GM12878 (cell line): ENCODE measurements around the gene ZNF791. TPM values are rescaled to one million over a fixed set of nuclear protein-coding genes. Genes with fewer than 3 reads are reported as not detected.
A peak's percentile ranks its signal among the peaks of the same experiment; 100 is the strongest.
"Not testable (repeated sequence)": the region's sequence is repeated elsewhere in the genome, so short reads cannot be mapped to it uniquely, and the experiment has no call there.

ENCODE experiments used
- ATAC-seq: fragments of 200-7000 bp; cut with Tn5 transposase; 3 replicates; pipeline ENCODE4 v1.9.1; 2020; ENCODE audit warnings: mild to moderate bottlenecking, moderate library complexity
- BruUV-seq: library from RNA; stranded (reverse); fragments of 400-500 nt; replicated peaks from 2 replicates; lab custom pipeline; 2021; lab: Mats Ljungman, UMichigan
- CTCF ChIA-PET: fragments of 300-600 bp; sonication (Branson Sonifier 250); formaldehyde crosslinking; extraction: SDS; loops from one replicate; lab custom pipeline; 2021; ENCODE audit warnings: inconsistent platforms; lab: Yijun Ruan, JAX
- POLR2A ChIA-PET: fragments of 350-600 bp; formaldehyde crosslinking; extraction: SDS; loops from one replicate; lab custom pipeline; 2021; ENCODE audit warnings: inconsistent platforms; lab: Charles Lee
- RAD21 ChIA-PET: fragments of 300-600 bp; sonication (Branson Sonifier 250); formaldehyde crosslinking; loops from one replicate; lab custom pipeline; 2023; ENCODE audit warnings: antibody characterized with exemption; ENCODE audit not compliant: unreplicated experiment; lab: Charles Lee
- SMC1A ChIA-PET: fragments of 300-600 bp; sonication (Branson Sonifier 250); formaldehyde crosslinking; loops from one replicate; lab custom pipeline; 2023; ENCODE audit not compliant: unreplicated experiment, uncharacterized antibody; lab: Charles Lee
- DNase-seq: peaks from one replicate; pipeline ENCODE4 v3.0.0-alpha.2; 2011; ENCODE audit warnings: low read depth, low spot score
- FAIRE-seq: peaks from 3 replicates; lab custom pipeline; 2011; peaks lifted over from hg19 to GRCh38; lab: Jason Lieb, UNC
- H2AFZ ChIP-seq: 2 replicates; pipeline ENCODE4 v1.6.0; 2011; ENCODE audit warnings: low read depth, low read length, control low read depth; ENCODE audit not compliant: control insufficient read depth
- H3K27ac ChIP-seq: 2 replicates; pipeline ENCODE4 v1.5.1; 2011; ENCODE audit warnings: control low read depth; ENCODE audit not compliant: control insufficient read depth, insufficient read depth
- H3K27me3 ChIP-seq, 2 experiments: replicated peaks in 1 of 2; 2 replicates each; pipeline versions ENCODE4 v1.6.0 to v1.6.1; 2011; ENCODE audit warnings: low read length in 1 of 2; ENCODE audit not compliant: control insufficient read depth in 2 of 2, insufficient read depth in 2 of 2
- H3K36me3 ChIP-seq, 2 experiments: 2 replicates each; pipeline ENCODE4 v1.5.1; 2011; ENCODE audit warnings: low read length in 1 of 2; ENCODE audit not compliant: control insufficient read depth in 2 of 2, insufficient read depth in 2 of 2
- H3K4me1 ChIP-seq: 2 replicates; pipeline ENCODE4 v1.6.1; 2011; ENCODE audit warnings: mild to moderate bottlenecking, low read length, moderate library complexity, mixed read lengths; ENCODE audit not compliant: control insufficient read depth, insufficient read depth
- H3K4me2 ChIP-seq: 2 replicates; pipeline ENCODE4 v1.6.0; 2011; ENCODE audit warnings: control low read depth; ENCODE audit not compliant: control insufficient read depth, insufficient read depth
- H3K4me3 ChIP-seq: fragments of 200-600 bp; sonication (generic); 2 replicates; pipeline ENCODE4 v1.5.1; 2016
- H3K79me2 ChIP-seq: 2 replicates; pipeline ENCODE4 v1.6.0; 2011; ENCODE audit warnings: low read length; ENCODE audit not compliant: control insufficient read depth, insufficient read depth
- H3K9ac ChIP-seq: 2 replicates; pipeline ENCODE4 v1.8.0; 2011; ENCODE audit warnings: low read length, control low read depth, mixed read lengths; ENCODE audit not compliant: control insufficient read depth, insufficient read depth
- H3K9me3 ChIP-seq: replicated peaks from 3 replicates; pipeline ENCODE4 v1.5.1; 2011; ENCODE audit warnings: mild to moderate bottlenecking, low read length; ENCODE audit not compliant: control insufficient read depth, insufficient read depth
- H4K20me1 ChIP-seq: 2 replicates; pipeline ENCODE4 v1.6.0; 2011; ENCODE audit not compliant: control insufficient read depth, insufficient read depth
- ELK1 ChIP-seq: IDR thresholded peaks from 2 replicates; pipeline ENCODE4 v1.6.1; 2012; ENCODE audit warnings: low read depth, low read length, improper control_type of control experiment
- IRF4 ChIP-seq: IDR thresholded peaks from 2 replicates; pipeline ENCODE4 v1.6.1; 2011; ENCODE audit warnings: low read depth, low read length
- POLR2A ChIP-seq: IDR thresholded peaks from 2 replicates; pipeline ENCODE4 v1.6.1; 2011; ENCODE audit warnings: low read depth, mild to moderate bottlenecking, low read length
- RAD21 ChIP-seq: IDR thresholded peaks from 2 replicates; pipeline ENCODE4 v1.6.1; 2011; ENCODE audit warnings: mild to moderate bottlenecking, low read depth, low read length, moderate library complexity; ENCODE audit not compliant: insufficient read depth
- STAT1 ChIP-seq: fragments of 450-650 bp; conservative IDR thresholded peaks from 2 replicates; pipeline ENCODE4 v1.6.1; 2014; ENCODE audit warnings: antibody characterized with exemption, mild to moderate bottlenecking
- ZBED1 ChIP-seq: IDR thresholded peaks from 2 replicates; pipeline ENCODE4 v1.6.1; 2016; ENCODE audit warnings: borderline replicate concordance
- ZBTB33 ChIP-seq: fragments of 450-650 bp; IDR thresholded peaks from 2 replicates; pipeline ENCODE4 v1.6.1; 2017; ENCODE audit warnings: mild to moderate bottlenecking
- WGBS: methylation state at CpG from one replicate; pipeline ENCODE4 v1.1.6; 2016; ENCODE audit warnings: low lambda C conversion rate; ENCODE audit not compliant: insufficient replicate concordance, insufficient coverage; ENCODE audit errors: missing lambda C conversion rate; 5-methylcytosine and 5-hydroxymethylcytosine counted together
- in situ Hi-C: fragments of 300-500 bp; cut with MboI; formaldehyde crosslinking; loops from 9 replicates; pipeline ENCODE4 v1.14.3; 2018; ENCODE audit warnings: mixed read lengths
- intact Hi-C: fragments of 100-400 bp; cut with micrococcal nuclease; formaldehyde crosslinking; loops from one replicate; pipeline ENCODE4 v1.14.2; 2022; ENCODE audit not compliant: unreplicated experiment
- polyA plus RNA-seq, 11 experiments: library from polyadenylated mRNA; depleted of rRNA in 4 of 11; unstranded in 6 of 11; stranded (reverse) in 5 of 11; fragments of >200 nt; fragmentation: Nextera tagmentation in 4 of 11; fragmentation: Illumina TruSeq in 1 of 11; extraction: Ambion mirVana in 4 of 11; extraction: Trizol in 1 of 11; gene quantifications; 1 replicate in 1 of 11; 2 replicates in 10 of 11; pipeline versions ENCODE4 v1.2.1 to v1.2.3, GENCODE V29; 2011 to 2016; ENCODE audit warnings: inconsistent platforms in 2 of 11, missing spikeins in 2 of 11, low read depth in 1 of 11
- total RNA-seq, 4 experiments: library from RNA; depleted of rRNA in 3 of 4; stranded (reverse); fragments of >200 nt in 3 of 4; fragmentation: Illumina TruSeq in 1 of 4; extraction: Trizol in 1 of 4; gene quantifications; 2 replicates each; pipeline versions ENCODE4 v1.2.1 to v1.2.3, GENCODE V29; 2013 to 2021

The ZNF791 gene
- total and polyA plus RNA-seq, 10 of the 15 experiments (the other 5 are each of a cell fraction or from before 2014, with no cell fraction given) = 7.5 to 24.0 (median 11.8) TPM

GRCh38 chr19:12564016-12564664, 46.6 kb upstream of the ZNF791 start (continued):
- TF ChIP-seq ELK1 = no peak
- no peak for TF ChIP-seq ZBTB33
- 0 out of 2 replicates have a peak, but pooled peaks have one; percentile 35 for TF ChIP-seq IRF4
- TF ChIP-seq ZBED1 = no peak
- no peak for TF ChIP-seq POLR2A
- TF ChIP-seq STAT1 = no peak
- peak; percentile 99 for TF ChIP-seq RAD21

GRCh38 chr19:12566380-12566779, 44.3 kb upstream of the ZNF791 start:
- H3K4me3 ChIP-seq, FAIRE-seq, H3K9me3 ChIP-seq, H4K20me1 ChIP-seq, DNase-seq, H3K9ac ChIP-seq, H3K27ac ChIP-seq, in situ Hi-C loops, H3K4me2 ChIP-seq, H3K27me3 ChIP-seq, H2AFZ ChIP-seq, BruUV-seq, CTCF ChIA-PET, H3K36me3 ChIP-seq, ATAC-seq, SMC1A ChIA-PET, H3K79me2 ChIP-seq, intact Hi-C loops, H3K4me1 ChIP-seq: not testable (repeated sequence)
- RAD21 ChIA-PET = interaction anchor here (0.6 kb wide), 1 partner anchor 103 kb away, joined by 3 read pairs; no protein-coding TSS in a partner anchor
- POLR2A ChIA-PET = interaction anchor here (0.6 kb wide), 1 partner anchor 178 kb away, joined by 3 read pairs; no protein-coding TSS in a partner anchor
- WGBS = 78% methylated on average over 5 of the region's 5 CpGs
